ENCODE results near the gene SLC49A3. TPM values are rescaled to one million over a fixed set of nuclear protein-coding genes. Genes with fewer than 3 reads are reported as not detected.

The SLC49A3 gene
- total and polyA plus RNA-seq, 2 of the 13 experiments (the other 11 are each of a cell fraction or from before 2014, with no cell fraction given): 0.07 to 0.17 TPM

- TF ChIP-seq RFXAP (CRISPR knock-in tag; IDR thresholded peaks at IDR 0.05; ENCODE audit: borderline replicate concordance) (no peak), MYNN (CRISPR knock-in tag; IDR thresholded peaks at IDR 0.05; ENCODE audit: low read depth) (no peak), CBX1 (IDR thresholded peaks at IDR 0.05; ENCODE audit: low read depth) (no peak), ZNF564 (CRISPR knock-in tag; IDR thresholded peaks at IDR 0.05) (0 out of 2 replicates have a peak, but pooled peaks have one; percentile 41), MLLT10 (CRISPR knock-in tag; IDR thresholded peaks at IDR 0.05) (no peak), ZNF614 (CRISPR knock-in tag; IDR thresholded peaks at IDR 0.05; ENCODE audit: borderline replicate concordance) (no peak), RXRB (CRISPR knock-in tag; IDR thresholded peaks at IDR 0.05; ENCODE audit: borderline replicate concordance) (no peak), ZNF274 (CRISPR knock-in tag; IDR thresholded peaks at IDR 0.05) (no peak), ZFX (CRISPR knock-in tag; IDR thresholded peaks at IDR 0.05; ENCODE audit: low read depth) (peak; percentile 95), MYC (CRISPR knock-in tag; IDR thresholded peaks at IDR 0.05; ENCODE audit: borderline replicate concordance) (peak; percentile 45), MEF2D (CRISPR knock-in tag; IDR thresholded peaks at IDR 0.05) (0 out of 2 replicates have a peak, but pooled peaks have one; percentile 39), TSC22D2 (CRISPR knock-in tag; IDR thresholded peaks at IDR 0.05; ENCODE audit: borderline replicate concordance) (no peak), ZNF12 (CRISPR knock-in tag; IDR thresholded peaks at IDR 0.05) (no peak), NR2F6 (IDR thresholded peaks at IDR 0.05) (peak; percentile 75), NR2F6 (CRISPR knock-in tag; IDR thresholded peaks at IDR 0.05) (peak; percentile 38; the same call in 1 of the 2 replicates), ZNF496 (CRISPR knock-in tag; IDR thresholded peaks at IDR 0.05; ENCODE audit: insufficient replicate concordance) (no peak), CEBPB (IDR thresholded peaks at IDR 0.05; ENCODE audit: borderline replicate concordance, low read depth, low read length) (no peak), ZNF282 (IDR thresholded peaks at IDR 0.05; ENCODE audit: partially characterized antibody) (no peak), IRF9 (CRISPR knock-in tag; IDR thresholded peaks at IDR 0.05; ENCODE audit: borderline replicate concordance) (peak; percentile 62; the same call in 1 of the 2 replicates), BRD4 (CRISPR knock-in tag; IDR thresholded peaks at IDR 0.05) (peak; percentile 31; the same call in 1 of the 2 replicates)
- TF ChIP-seq, protein P1, sequence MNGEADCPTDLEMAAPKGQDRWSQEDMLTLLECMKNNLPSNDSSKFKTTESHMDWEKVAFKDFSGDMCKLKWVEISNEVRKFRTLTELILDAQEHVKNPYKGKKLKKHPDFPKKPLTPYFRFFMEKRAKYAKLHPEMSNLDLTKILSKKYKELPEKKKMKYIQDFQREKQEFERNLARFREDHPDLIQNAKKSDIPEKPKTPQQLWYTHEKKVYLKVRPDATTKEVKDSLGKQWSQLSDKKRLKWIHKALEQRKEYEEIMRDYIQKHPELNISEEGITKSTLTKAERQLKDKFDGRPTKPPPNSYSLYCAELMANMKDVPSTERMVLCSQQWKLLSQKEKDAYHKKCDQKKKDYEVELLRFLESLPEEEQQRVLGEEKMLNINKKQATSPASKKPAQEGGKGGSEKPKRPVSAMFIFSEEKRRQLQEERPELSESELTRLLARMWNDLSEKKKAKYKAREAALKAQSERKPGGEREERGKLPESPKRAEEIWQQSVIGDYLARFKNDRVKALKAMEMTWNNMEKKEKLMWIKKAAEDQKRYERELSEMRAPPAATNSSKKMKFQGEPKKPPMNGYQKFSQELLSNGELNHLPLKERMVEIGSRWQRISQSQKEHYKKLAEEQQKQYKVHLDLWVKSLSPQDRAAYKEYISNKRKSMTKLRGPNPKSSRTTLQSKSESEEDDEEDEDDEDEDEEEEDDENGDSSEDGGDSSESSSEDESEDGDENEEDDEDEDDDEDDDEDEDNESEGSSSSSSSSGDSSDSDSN (CRISPR knock-in tag; IDR thresholded peaks at IDR 0.05): peak; percentile 77; the same call in 1 of the 2 replicates
- TF ChIP-seq, protein P2, sequence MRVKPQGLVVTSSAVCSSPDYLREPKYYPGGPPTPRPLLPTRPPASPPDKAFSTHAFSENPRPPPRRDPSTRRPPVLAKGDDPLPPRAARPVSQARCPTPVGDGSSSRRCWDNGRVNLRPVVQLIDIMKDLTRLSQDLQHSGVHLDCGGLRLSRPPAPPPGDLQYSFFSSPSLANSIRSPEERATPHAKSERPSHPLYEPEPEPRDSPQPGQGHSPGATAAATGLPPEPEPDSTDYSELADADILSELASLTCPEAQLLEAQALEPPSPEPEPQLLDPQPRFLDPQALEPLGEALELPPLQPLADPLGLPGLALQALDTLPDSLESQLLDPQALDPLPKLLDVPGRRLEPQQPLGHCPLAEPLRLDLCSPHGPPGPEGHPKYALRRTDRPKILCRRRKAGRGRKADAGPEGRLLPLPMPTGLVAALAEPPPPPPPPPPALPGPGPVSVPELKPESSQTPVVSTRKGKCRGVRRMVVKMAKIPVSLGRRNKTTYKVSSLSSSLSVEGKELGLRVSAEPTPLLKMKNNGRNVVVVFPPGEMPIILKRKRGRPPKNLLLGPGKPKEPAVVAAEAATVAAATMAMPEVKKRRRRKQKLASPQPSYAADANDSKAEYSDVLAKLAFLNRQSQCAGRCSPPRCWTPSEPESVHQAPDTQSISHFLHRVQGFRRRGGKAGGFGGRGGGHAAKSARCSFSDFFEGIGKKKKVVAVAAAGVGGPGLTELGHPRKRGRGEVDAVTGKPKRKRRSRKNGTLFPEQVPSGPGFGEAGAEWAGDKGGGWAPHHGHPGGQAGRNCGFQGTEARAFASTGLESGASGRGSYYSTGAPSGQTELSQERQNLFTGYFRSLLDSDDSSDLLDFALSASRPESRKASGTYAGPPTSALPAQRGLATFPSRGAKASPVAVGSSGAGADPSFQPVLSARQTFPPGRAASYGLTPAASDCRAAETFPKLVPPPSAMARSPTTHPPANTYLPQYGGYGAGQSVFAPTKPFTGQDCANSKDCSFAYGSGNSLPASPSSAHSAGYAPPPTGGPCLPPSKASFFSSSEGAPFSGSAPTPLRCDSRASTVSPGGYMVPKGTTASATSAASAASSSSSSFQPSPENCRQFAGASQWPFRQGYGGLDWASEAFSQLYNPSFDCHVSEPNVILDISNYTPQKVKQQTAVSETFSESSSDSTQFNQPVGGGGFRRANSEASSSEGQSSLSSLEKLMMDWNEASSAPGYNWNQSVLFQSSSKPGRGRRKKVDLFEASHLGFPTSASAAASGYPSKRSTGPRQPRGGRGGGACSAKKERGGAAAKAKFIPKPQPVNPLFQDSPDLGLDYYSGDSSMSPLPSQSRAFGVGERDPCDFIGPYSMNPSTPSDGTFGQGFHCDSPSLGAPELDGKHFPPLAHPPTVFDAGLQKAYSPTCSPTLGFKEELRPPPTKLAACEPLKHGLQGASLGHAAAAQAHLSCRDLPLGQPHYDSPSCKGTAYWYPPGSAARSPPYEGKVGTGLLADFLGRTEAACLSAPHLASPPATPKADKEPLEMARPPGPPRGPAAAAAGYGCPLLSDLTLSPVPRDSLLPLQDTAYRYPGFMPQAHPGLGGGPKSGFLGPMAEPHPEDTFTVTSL (CRISPR knock-in tag; IDR thresholded peaks at IDR 0.05; ENCODE audit: borderline replicate concordance): no peak
Measured at GRCh38 chr4:705278-706082, 16.5 kb upstream of the SLC49A3 start, which contains the start of gene PCGF3 (continued).
